Left lung (tissue), 10 donors: ENCODE measurements around the gene SIGLEC11. TPM values are rescaled to one million over a fixed set of nuclear protein-coding genes. Genes with fewer than 3 reads are reported as not detected.

Experiments used
- ATAC-seq: fragments of 200-7000 bp; cut with Tn5 transposase; one replicate; pipeline ENCODE4 v1.9.1; 2020; ENCODE audit warnings: moderate library complexity
- DNase-seq, 4 donors: peaks; one replicate each; pipeline ENCODE4 v3.0.0-alpha.2; 2013 to 2020
- H3K27ac ChIP-seq, 2 donors: fragments of 200-600 bp; sonication (generic) in 1 of 2; one replicate each; pipeline versions ENCODE4 v1.5.0 to v1.8.0; 2020 to 2021
- H3K27me3 ChIP-seq, 2 donors: fragments of 200-600 bp; sonication (generic) in 1 of 2; one replicate each; pipeline versions ENCODE4 v1.5.0 to v1.8.0; 2020 to 2021
- H3K36me3 ChIP-seq, 2 donors: fragments of 200-600 bp; sonication (generic) in 1 of 2; one replicate each; pipeline versions ENCODE4 v1.5.0 to v1.8.0; 2020 to 2021
- H3K4me1 ChIP-seq, 2 donors: fragments of 200-600 bp; one replicate each; pipeline ENCODE4 v1.8.0; 2021
- H3K4me3 ChIP-seq, 2 donors: fragments of 200-600 bp; sonication (generic) in 1 of 2; one replicate each; pipeline versions ENCODE4 v1.5.0 to v1.8.0; 2020 to 2021; ENCODE audit warnings: mild to moderate bottlenecking in 1 of 2
- H3K9me3 ChIP-seq, 2 donors: fragments of 200-600 bp; sonication (generic) in 1 of 2; one replicate each; pipeline versions ENCODE4 v1.5.0 to v1.8.0; 2020 to 2021
- CTCF ChIP-seq, 2 donors: fragments of 200-600 bp; sonication (generic) in 1 of 2; IDR thresholded peaks; one replicate each; pipeline versions ENCODE4 v1.5.0 to v1.8.0; 2021; ENCODE audit warnings: antibody characterized with exemption in 2 of 2
- intact Hi-C, 2 donors: fragments of 100-400 bp; cut with DNase I; formaldehyde crosslinking; loops; one replicate each; pipeline versions ENCODE4 v1.11.2 to v1.14.2; 2022
- polyA plus RNA-seq, 6 donors: library from polyadenylated mRNA; unstranded; fragments of 120-200 nt; gene quantifications; one replicate each; pipeline ENCODE4 v1.2.1, GENCODE V29; 2013; ENCODE audit not compliant: insufficient read length in 6 of 6
- total RNA-seq, 2 donors: library from RNA; stranded (reverse); fragmentation: NEBNext Ultra II Directional; extraction: Animal tissue kit (Norgen Biotek cat#: 25700); gene quantifications; one replicate each; pipeline ENCODE4 v1.2.1, GENCODE V29; 2021
- donor health status: DM: no; HTN: yes; CAD: no.
- donor health status: DM: no; HTN: no; CAD: no.

Gene SIGLEC11
- total and polyA plus RNA-seq, 8 donors = 0.34 to 4.9 (median 0.73) TPM

GRCh38 chr19:49920624-49921363 lies 40.2 kb downstream of the SIGLEC11 start:
- Histone ChIP-seq H3K27ac (no peak overlapping the region), H3K9me3 (no peaks in the 10 kb centered on the region), H3K4me3 (no peak overlapping the region), H3K36me3 (peaks cover 0 to 80% of the 10 kb centered on the region in 2 donors), H3K27me3 (no peaks in the 10 kb centered on the region), H3K4me1 (peaks cover 0 to 60% of the 10 kb centered on the region in 2 donors)
- no peak for ATAC-seq
- intact Hi-C loops = no loop called here
- peak in 1 of 4 donors; percentile 40 for DNase-seq
- TF ChIP-seq CTCF (IDR thresholded peaks at IDR 0.05) = no peak

DNA sequence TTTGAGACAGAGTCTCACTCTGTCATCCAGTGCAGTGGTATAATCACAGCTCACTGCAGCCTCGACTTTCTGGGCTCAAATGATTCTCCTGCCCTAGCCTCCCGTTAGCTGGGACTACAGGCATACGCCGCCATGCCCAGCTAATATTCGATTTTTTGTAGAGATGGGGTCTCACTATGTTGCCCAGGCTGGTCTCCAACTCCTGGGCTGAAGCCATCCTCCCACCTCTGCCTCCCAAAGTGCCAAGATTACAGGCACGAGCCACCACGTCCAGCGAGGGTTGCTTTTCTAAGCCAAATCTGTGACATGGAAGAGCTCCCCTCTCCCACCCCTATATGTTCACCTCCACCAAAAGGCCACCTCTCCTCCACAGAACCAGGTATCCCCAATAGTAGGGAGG lies 42.9 kb downstream of the SIGLEC11 start:
- H3K4me1 ChIP-seq = peaks cover 0 to 36% of the 10 kb centered on the region in 2 donors
- intact Hi-C loops = no loop called here
- H3K9me3 ChIP-seq = no peaks in the 10 kb centered on the region
- no peaks in the 10 kb centered on the region for H3K27me3 ChIP-seq
- peaks cover 0 to 80% of the 10 kb centered on the region in 2 donors for H3K36me3 ChIP-seq
- ATAC-seq = no peak
- no peak for TF ChIP-seq CTCF (IDR thresholded peaks at IDR 0.05)
- H3K4me3 ChIP-seq = no peak overlapping the region
- peak in 1 of 4 donors; percentile 4 for DNase-seq
- H3K27ac ChIP-seq = peak overlapping the region in 1 of 2 donors; percentile 68

GRCh38 chr19:49916839-49917733 lies 43.9 kb downstream of the SIGLEC11 start:
- Histone ChIP-seq H3K9me3 (no peaks in the 10 kb centered on the region), H3K36me3 (peaks cover 0 to 80% of the 10 kb centered on the region in 2 donors), H3K4me3 (no peak overlapping the region), H3K27me3 (no peaks in the 10 kb centered on the region), H3K27ac (peak overlapping the region in 1 of 2 donors; percentile 68), H3K4me1 (peaks cover 0 to 36% of the 10 kb centered on the region in 2 donors)
- intact Hi-C loops = no loop called here
- peak; percentile 25 for ATAC-seq
- no peak for TF ChIP-seq CTCF (IDR thresholded peaks at IDR 0.05)
- no peak for DNase-seq

DNA sequence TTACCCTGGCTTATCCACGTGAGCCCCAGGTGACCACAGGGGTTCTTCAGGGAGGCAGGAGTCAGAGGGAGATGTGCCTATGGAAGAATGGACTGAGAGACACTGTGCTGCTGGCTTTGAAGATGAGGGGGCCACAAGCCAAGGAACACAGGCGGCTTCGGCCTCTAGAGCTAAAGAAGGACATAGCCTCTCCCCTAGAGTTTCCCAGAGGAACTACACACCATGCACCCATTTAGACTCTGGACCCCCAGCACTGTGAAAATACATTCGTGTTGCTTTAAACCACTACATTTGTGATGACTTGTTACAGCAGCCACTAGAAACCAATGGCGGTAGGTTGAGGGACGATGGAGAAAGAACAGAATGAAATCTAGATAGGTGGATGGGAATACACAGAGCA lies 45.7 kb downstream of the SIGLEC11 start:
- DNase-seq (no peak), ATAC-seq (no peak)
- H3K27me3 ChIP-seq = no peaks in the 10 kb centered on the region
- H3K4me3 ChIP-seq = no peak overlapping the region
- no peak overlapping the region for H3K27ac ChIP-seq
- no peak for TF ChIP-seq CTCF (IDR thresholded peaks at IDR 0.05)
- intact Hi-C loops = no loop called here
- H3K4me1 ChIP-seq = peaks cover 4 to 52% of the 10 kb centered on the region in 2 donors
- H3K36me3 ChIP-seq = peaks cover 0 to 69% of the 10 kb centered on the region in 2 donors
- no peaks in the 10 kb centered on the region for H3K9me3 ChIP-seq

GRCh38 chr19:49913720-49914119 lies 47.3 kb downstream of the SIGLEC11 start:
- TF ChIP-seq CTCF (IDR thresholded peaks at IDR 0.05) = no peak
- no peak for DNase-seq
- Histone ChIP-seq H3K4me3 (no peak overlapping the region), H3K27me3 (no peaks in the 10 kb centered on the region), H3K4me1 (peaks cover 4 to 55% of the 10 kb centered on the region in 2 donors), H3K9me3 (no peaks in the 10 kb centered on the region), H3K36me3 (peaks cover 0 to 84% of the 10 kb centered on the region in 2 donors), H3K27ac (no peak overlapping the region)
- intact Hi-C loops = no loop called here
- ATAC-seq = no peak
